OCI-LY1 (cell line): ENCODE results near the gene BST1.

Source experiments
- EZH2 ChIP-seq: fragments of 200-600 bp; sonication (generic), shearing (Covaris generic); IDR thresholded peaks from 2 replicates; pipeline ENCODE4 v1.8.0; 2017; ENCODE audit warnings: borderline replicate concordance, mixed run types, mild to moderate bottlenecking, antibody characterized with exemption, low read length, moderate library complexity, mixed read lengths
- TF ChIP-seq, protein P1 (sequence below): fragments of 200-600 bp; sonication (generic), shearing (Covaris generic); IDR thresholded peaks from 2 replicates; pipeline ENCODE4 v1.5.1; 2017; ENCODE audit warnings: mild to moderate bottlenecking, antibody characterized with exemption, low read length, moderate library complexity, mixed read lengths

DNA sequence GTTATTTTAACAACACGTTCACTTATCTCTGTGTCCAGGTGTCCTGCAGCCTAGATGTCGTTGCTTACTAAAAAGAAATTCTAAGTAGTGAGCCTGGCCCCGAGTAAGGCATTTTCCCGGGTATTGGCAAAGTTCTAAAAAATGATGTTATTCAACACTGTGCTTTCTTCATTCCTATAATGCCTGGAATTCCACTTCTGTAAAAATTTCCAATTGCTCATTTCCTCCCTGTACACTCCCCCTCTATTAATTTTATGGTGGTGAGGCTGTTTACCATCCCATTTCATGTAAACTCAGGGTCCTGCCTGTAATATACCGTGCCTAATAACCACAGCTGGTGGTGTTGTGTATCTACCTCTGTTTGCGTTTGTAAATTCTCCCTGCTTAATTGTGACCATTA is 14.2 kb downstream of the BST1 start:
- TF ChIP-seq, protein P1, sequence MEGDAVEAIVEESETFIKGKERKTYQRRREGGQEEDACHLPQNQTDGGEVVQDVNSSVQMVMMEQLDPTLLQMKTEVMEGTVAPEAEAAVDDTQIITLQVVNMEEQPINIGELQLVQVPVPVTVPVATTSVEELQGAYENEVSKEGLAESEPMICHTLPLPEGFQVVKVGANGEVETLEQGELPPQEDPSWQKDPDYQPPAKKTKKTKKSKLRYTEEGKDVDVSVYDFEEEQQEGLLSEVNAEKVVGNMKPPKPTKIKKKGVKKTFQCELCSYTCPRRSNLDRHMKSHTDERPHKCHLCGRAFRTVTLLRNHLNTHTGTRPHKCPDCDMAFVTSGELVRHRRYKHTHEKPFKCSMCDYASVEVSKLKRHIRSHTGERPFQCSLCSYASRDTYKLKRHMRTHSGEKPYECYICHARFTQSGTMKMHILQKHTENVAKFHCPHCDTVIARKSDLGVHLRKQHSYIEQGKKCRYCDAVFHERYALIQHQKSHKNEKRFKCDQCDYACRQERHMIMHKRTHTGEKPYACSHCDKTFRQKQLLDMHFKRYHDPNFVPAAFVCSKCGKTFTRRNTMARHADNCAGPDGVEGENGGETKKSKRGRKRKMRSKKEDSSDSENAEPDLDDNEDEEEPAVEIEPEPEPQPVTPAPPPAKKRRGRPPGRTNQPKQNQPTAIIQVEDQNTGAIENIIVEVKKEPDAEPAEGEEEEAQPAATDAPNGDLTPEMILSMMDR, result no peak
- no peak for TF ChIP-seq EZH2
